DMS79 treated with DMSO at 0.1 percent for 48 hours (cell line): Measurements from ENCODE around the gene C4orf46.
"Not testable (repeated sequence)": the region's sequence is repeated elsewhere in the genome, so short reads cannot be mapped to it uniquely, and the experiment has no call there.

ENCODE experiments used
- DNase-seq: peaks from one replicate; lab custom pipeline; 2025; lab: John Stamatoyannopoulos, UW

The C4orf46 gene

DNA sequence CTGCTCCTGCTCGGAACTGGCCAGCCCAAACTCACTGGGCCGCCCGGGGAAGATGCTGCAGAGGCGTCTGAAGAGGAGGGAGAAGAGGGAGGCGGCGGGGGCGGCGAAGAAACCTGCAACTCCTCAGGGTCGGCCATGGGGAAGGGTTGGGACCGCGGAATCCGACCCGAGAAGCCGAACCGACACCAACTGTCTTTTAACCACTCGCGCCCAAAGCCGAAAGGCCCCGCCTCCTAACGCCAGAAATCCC lies at the start of gene C4orf46:
C4orf46 (minus strand) TSS at position 223 of the 250 bp plus-strand sequence; CDS start at position 137, 86 bp downstream.
- DNase-seq = no peak

- no peak for DNase-seq
Measured at GRCh38 chr4:158715802-158716201, 44.1 kb upstream of the C4orf46 start.

DNA sequence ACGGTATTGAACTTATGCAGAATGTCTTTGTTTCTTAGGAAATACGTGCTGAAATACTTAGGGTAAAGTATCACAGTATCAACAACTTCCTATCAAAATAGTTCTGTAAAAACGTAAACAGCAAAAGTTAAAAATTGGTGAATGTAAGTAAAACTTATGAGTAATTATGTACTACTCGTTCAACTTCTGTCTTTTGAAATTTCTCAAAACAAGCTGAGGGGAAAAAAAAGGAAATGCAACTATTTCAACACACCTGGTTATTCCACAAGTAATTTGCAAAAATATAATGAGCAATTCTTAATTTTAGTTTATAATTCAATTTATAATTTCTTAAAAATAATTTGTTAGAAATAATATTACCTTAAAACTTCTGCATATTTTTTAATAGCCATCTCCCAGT lies 43.2 kb upstream of the C4orf46 start:
- DNase-seq = no peak

DNA sequence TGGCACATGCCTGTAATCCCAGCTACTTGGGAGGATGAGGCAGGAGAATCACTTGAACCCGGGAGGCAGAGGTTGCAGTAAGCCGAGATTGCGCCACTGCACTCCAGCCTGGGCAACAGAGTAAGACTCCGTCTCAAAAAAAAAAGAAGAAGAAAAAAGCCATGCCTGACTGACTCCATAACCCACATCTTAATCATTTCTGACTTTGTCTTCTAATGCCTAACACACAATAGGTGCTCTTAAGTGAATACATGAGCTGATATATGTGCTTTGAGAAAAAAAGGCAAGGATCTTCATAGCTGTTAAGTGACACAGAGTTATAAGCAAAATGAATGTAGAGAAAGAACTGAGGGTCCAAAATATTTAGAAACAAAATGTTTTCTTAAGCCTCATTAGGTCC lies 40.9 kb upstream of the C4orf46 start:
- DNase-seq = not testable (repeated sequence)

GRCh38 chr4:158710814-158711213 lies 39.1 kb upstream of the C4orf46 start:
- DNase-seq = no peak

- DNase-seq = no peak
Measured at GRCh38 chr4:158704274-158704673, 32.6 kb upstream of the C4orf46 start.

- DNase-seq = no peak
Measured at GRCh38 chr4:158688813-158689212, 17.1 kb upstream of the C4orf46 start.

DNA sequence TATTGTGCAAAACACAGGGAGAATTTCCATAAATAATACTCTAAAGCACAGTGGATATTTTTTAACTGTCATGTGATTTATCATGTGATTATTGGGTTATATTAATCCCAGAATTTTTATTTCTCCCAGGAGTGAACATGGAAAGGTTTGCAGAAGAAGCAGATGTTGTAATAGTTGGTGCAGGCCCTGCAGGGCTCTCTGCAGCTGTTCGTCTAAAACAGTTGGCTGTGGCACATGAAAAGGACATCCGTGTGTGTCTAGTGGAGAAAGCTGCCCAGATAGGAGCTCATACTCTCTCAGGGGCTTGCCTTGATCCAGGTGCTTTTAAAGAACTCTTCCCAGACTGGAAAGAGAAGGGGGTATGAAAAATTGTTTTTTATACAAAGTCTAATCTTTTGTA lies 10.4 kb upstream of the C4orf46 start:
- no peak for DNase-seq

- no peak for DNase-seq
Measured at GRCh38 chr4:158681629-158682028, 9.9 kb upstream of the C4orf46 start.

- no peak for DNase-seq
Measured at GRCh38 chr4:158678767-158679166, 7.1 kb upstream of the C4orf46 start.

DNA sequence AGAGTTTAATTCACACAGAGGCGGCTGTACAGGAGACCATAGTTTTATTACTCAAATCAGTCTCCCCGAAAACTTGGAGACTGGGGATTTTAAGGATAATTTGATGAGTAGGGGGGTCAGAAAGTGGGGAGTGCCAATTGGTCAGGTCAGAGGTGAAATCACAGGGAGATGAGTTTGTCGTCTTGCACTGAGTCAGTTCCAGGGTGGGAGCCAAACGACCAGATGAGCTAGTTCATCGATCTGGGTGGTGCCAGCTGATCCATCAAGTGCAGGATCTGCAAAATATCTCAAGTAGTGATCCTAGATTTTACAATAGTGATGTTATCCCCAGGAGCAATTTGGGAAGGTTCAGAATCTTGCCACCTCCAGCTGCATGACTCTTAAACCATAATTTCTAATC lies 4.4 kb upstream of the C4orf46 start:
- no peak for DNase-seq

DNA sequence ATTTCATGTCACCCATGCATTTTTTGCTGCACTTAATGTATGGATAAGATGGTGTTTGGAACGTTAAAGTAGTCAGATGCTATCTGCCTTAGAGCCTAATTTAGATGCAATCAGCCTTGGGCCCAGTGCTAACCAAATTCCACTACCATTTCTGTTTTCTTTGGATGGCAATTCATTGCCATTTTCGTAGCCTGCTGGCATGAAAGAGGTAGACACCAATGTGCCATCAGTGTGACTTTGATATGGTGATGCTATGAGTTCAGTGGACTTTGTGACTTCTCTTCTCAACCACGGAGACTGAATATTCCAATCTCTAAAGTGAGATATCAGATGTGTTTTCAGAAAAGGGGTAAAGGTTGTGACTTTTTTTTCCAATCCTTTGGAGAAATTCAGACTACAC lies 1.9 kb upstream of the C4orf46 start:
- DNase-seq = no peak

DNA sequence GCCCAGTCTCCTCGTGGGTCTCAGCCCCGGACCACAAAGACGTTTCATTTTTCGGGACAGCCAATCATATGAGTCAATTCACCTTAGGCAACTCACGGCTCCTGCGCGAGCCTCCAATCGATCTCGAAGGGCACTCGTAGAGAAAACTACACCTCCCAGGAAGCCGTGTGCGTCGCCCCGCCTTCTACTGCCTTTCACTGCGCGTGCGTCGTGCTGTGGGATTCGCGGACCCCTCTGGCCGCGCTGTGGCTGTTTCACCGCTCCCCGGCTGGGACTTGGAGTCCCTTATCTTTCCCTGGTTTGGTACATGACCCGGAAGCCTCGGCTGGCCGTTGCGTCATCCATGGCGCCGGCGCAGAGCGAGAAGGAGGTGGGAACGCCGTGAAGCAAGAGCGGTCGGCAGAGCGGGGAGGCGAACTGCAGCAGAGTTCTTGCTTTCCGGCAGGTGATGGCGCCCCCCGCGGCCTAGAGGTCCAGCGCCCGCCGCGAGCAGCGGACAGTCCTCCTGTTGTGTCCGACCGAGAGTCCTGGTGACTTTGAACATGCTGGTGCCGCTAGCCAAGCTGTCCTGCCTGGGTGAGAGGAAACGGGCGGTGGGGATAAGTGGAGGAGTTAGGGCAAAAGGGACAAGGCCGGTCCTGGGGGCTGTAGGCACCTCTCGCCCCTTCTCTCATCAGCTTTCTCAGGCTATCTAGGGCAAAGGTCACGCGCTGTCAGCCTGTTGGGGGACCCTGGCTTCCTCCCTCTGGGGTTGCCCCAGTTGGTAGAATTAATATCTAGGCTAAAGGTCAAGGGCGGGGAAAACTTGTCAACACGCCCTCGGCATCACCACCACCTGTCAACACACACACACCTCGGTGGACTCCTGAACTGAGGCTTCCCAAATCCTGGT lies 474 bp upstream of the C4orf46 start, which contains the start of gene ETFDH:
ETFDH (plus strand) TSS at position 382 of the 892 bp plus-strand sequence; CDS start at position 543, 161 bp downstream.
- DNase-seq = peak; percentile 90

DNA sequence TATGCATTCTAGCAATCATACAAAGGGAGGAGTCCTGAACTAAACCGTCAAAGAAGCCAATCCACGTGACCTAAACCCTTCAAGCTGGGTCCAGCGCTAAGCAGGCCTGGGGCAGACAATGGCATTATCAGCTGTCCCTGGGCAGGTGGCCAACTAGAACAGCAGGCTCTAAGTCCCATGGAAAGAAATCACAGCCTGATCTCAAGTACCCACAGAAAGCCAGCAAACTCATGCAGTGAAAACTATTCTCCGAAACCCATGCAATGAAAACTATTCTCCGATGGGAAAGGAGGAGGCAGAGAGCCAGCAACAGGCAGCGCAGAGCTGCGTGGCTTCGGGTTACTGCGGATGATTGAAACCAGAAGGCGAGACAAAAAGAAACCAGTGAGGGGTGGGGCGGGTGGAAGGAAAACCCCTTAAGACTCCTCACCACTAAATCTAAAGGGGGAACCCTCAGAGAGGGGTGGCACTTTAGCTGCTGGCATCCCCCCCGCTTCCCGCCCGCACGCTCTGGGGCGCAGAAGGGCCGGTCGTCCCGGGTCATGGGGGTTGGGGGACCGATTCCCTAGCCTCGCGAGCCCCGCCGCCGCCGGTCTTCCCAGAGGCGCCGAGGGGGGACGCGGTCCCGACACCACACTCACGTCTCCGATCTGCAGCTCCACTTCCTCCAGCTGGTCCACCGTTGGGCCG lies 567 bp downstream of the C4orf46 start:
- peak; percentile 54 for DNase-seq

GRCh38 chr4:158669310-158669709 lies 2.4 kb downstream of the C4orf46 start:
- no peak for DNase-seq

DNA sequence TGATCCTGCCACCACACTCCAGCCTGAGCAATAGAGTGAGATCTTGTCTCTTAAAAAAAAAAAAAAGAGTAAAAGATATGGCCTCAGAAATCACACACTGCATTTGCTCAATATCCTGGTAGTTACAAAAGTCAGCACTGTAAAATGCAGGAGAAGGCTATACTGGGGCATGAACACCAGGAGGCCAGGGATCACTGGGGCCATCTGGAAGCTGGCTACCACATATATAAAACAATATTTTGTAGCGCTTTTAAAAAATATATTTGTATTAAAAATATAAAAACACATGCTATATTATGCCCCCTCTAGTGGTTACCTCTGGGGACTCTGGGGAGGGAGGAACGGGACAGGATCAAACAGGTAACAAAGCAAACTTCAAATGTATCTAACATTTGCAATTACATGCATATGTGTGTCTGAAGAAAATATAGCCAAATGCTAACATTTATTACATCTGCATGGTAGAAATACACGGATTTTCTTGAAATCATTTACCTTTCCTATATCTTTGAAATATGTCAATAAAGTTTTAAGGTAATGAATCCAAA lies 4.0 kb downstream of the C4orf46 start:
- DNase-seq = no peak

DNA sequence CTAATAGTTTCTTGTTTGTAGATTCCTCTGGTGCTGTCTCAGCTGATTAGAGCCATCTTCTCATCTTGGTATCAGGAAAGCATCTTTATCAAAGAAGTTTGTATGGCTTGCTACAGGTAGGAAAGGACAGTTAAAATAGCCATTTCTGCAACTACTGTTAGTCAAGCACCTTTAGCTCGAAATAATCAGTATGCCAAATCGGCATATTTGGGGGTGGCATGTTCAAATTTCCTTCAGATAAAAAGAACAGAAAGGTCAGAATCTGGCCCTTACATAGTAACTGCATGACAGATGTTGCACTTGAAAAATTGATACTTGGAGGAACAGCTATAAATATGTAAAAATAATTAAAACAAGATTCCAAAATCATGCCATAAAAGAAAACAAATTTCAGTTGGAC lies 4.8 kb downstream of the C4orf46 start:
- DNase-seq = no peak

DNA sequence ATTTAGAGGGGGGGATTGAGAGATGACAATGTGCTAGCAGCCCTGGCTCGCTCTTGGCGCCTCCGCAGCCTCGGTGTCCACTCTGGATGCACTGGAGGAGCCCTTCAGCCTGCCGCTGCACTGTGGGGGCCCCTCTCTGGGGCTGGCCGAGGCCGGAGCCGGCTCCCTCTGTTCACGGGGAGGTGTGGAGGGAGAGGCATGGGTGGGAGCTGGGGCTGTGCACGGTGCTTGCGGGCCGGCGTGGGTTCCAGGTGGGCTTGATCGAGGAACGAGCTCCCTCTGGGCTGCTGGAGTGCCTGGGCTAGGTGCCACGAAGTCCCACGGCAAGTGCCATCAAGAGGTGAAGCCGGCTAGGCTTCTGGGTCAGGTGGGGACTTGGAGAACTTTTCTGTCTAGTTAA lies 6.9 kb downstream of the C4orf46 start:
- DNase-seq = no peak

DNA sequence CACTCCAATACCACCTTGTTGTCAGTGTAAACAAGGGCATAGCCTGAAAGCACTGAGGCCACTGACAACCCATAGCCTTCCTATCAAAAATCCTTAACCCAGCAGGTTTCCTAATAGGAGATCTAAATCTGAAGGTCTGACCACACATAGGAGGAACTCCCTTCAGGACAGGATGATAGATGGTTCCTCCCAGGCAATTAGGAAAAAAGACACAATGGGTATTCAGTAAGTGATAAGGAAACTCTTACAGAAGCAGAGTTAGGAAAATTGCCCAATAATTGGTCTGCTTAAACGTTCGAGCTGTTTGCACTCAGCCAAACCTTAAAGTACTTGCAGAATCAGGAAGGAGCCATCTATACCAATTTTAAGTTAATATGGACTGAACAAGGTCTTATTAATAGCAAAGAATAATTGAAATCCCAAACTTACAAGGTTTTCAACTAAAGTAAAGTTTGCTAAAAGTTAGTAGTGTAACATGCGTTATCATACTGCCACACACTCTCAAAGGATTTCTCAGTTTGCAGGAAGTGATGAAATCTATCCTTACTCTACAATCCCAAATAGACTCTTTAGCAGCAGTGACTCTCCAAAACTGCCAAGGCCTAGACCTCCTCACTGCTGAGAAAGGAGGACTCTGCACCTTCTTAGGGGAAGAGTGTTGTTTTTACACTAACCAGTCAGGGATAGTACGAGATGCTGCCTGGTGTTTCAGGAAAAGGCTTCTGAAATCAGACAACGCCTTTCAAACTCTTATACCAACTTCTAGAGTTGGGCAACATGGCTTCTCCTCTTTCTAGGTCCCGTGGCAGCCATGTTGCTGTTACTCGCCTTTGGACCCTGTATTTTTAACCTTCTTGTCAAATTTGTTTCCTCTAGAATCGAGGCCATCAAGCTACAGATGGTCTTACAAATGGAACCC lies 7.7 kb downstream of the C4orf46 start:
- DNase-seq = not testable (repeated sequence)

DNA sequence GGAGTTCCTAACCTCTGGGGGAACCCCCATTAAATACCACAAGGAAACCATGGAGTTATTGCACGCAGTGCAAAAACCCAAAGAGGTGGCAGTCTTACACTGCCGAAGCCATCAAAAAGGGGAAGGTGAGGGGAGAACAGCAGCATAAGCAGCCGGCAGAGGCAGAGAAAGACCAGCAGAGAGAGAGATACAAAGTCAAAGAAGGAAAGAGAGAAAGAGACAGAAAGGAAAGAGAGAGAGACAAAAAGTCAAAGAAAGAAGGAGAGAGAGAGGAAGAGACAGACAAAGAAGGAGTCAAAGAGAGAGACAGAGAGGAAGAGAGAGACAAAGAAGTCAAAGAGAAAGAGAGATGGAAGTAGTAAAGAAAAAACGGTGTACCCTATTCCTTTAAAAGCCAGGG lies 8.4 kb downstream of the C4orf46 start:
- not testable (repeated sequence) for DNase-seq

- DNase-seq = no peak
Measured at GRCh38 chr4:158657291-158657690, 14.4 kb downstream of the C4orf46 start.

GRCh38 chr4:158656439-158656838 lies 15.2 kb downstream of the C4orf46 start:
- no peak for DNase-seq
